Small intestine (tissue), 7 donors: ENCODE data around the gene ALG12. TPM values are rescaled to one million over a fixed set of nuclear protein-coding genes. Genes with fewer than 3 reads are reported as not detected.
A peak's percentile ranks its signal among the peaks of the same experiment; 100 is the strongest.

ENCODE experiments used
- DNase-seq, 2 donors: peaks; one replicate each; pipeline versions ENCODE4 v3.0.0 to v3.0.0-alpha.2; 2013
- FAIRE-seq: peaks from 2 replicates; lab custom pipeline; 2012; peaks lifted over from hg19 to GRCh38; lab: Jason Lieb, UNC
- H3K27ac ChIP-seq, 3 donors: one replicate each; pipeline ENCODE4 v1.5.1; 2013; ENCODE audit warnings: low read length in 2 of 3, mild to moderate bottlenecking in 2 of 3, control low read depth in 1 of 3, inconsistent platforms in 1 of 3, low read depth in 1 of 3, moderate library complexity in 1 of 3
- H3K27me3 ChIP-seq, 3 donors: one replicate each; pipeline ENCODE4 v1.6.1; 2013; ENCODE audit warnings: low read length in 3 of 3, inconsistent platforms in 1 of 3; ENCODE audit not compliant: control insufficient read depth in 3 of 3, insufficient read depth in 3 of 3
- H3K36me3 ChIP-seq, 3 donors: one replicate each; pipeline ENCODE4 v1.6.1; 2013; ENCODE audit warnings: low read length in 3 of 3, inconsistent platforms in 1 of 3, low read depth in 1 of 3, mild to moderate bottlenecking in 1 of 3, moderate library complexity in 1 of 3; ENCODE audit not compliant: control insufficient read depth in 3 of 3, insufficient read depth in 2 of 3
- H3K4me1 ChIP-seq, 3 donors: one replicate each; pipeline ENCODE4 v1.6.1; 2013; ENCODE audit warnings: low read length in 2 of 3, inconsistent platforms in 1 of 3, low read depth in 1 of 3, mild to moderate bottlenecking in 1 of 3, moderate library complexity in 1 of 3; ENCODE audit not compliant: control insufficient read depth in 3 of 3, insufficient read depth in 2 of 3
- H3K4me3 ChIP-seq, 3 donors: one replicate each; pipeline ENCODE4 v1.5.1; 2013; ENCODE audit warnings: low read length in 3 of 3, control low read depth in 1 of 3, inconsistent platforms in 1 of 3, low read depth in 1 of 3, mild to moderate bottlenecking in 1 of 3, moderate library complexity in 1 of 3
- H3K9me3 ChIP-seq, 2 donors: one replicate each; pipeline ENCODE4 v1.6.1; 2013; ENCODE audit warnings: low read depth in 1 of 2, low read length in 1 of 2; ENCODE audit not compliant: control insufficient read depth in 2 of 2, insufficient read depth in 1 of 2
- WGBS, 3 donors: extraction: QIAGEN DNeasy Blood & Tissue Kit; methylation state at CpG; one replicate each; pipeline ENCODE4 v1.1.7; 2013; 5-methylcytosine and 5-hydroxymethylcytosine counted together
- polyA plus RNA-seq, 4 donors: library from polyadenylated mRNA; stranded (reverse) in 3 of 4; unstranded in 1 of 4; fragments of 200-250 nt in 3 of 4; fragments of 120-200 nt in 1 of 4; gene quantifications; one replicate each; pipeline versions ENCODE4 v1.2.1 to v1.2.3, GENCODE V29; 2013
- donor health status: healthy with polysubstance abuse.
- donor health status: control.
- donor health status: control.
- donor health status: Bipolar disorder and iron deficiency.
- donor health status: healthy.

ALG12 gene
- polyA plus RNA-seq, 4 donors = 9.4 to 31.6 (median 12.4) TPM

- H3K27ac ChIP-seq = peak overlapping the region in 1 of 3 donors; percentile 36
- no peaks in the 10 kb centered on the region for H3K27me3 ChIP-seq
- DNase-seq (no peak), FAIRE-seq (no peak)
- WGBS, 3 donors = 63 to 69% (median 65%) methylated on average over 15 to 19 of the region's 19 CpGs
- H3K4me3 ChIP-seq = peak overlapping the region in 1 of 3 donors; percentile 74
- peaks cover 14 to 55% (median 15%) of the 10 kb centered on the region in 3 donors for H3K36me3 ChIP-seq
- peaks cover 3 to 44% (median 8%) of the 10 kb centered on the region in 3 donors for H3K4me1 ChIP-seq
- H3K9me3 ChIP-seq = no peaks in the 10 kb centered on the region
Measured at GRCh38 chr22:49964136-49965090, 46.2 kb upstream of the ALG12 start.

- FAIRE-seq (no peak), DNase-seq (no peak)
- Histone ChIP-seq H3K27me3 (no peaks in the 10 kb centered on the region), H3K36me3 (peaks cover 14 to 55% (median 15%) of the 10 kb centered on the region in 3 donors), H3K4me1 (peaks cover 3 to 47% (median 8%) of the 10 kb centered on the region in 3 donors), H3K9me3 (no peaks in the 10 kb centered on the region), H3K27ac (peak overlapping the region in 1 of 3 donors; percentile 91), H3K4me3 (peak overlapping the region; percentile 74 to 97 (median 97))
- 56 to 60% (median 59%) methylated on average over 6 of the region's 6 CpGs for WGBS, 3 donors
Measured at GRCh38 chr22:49963647-49964026, 45.4 kb upstream of the ALG12 start.

DNA sequence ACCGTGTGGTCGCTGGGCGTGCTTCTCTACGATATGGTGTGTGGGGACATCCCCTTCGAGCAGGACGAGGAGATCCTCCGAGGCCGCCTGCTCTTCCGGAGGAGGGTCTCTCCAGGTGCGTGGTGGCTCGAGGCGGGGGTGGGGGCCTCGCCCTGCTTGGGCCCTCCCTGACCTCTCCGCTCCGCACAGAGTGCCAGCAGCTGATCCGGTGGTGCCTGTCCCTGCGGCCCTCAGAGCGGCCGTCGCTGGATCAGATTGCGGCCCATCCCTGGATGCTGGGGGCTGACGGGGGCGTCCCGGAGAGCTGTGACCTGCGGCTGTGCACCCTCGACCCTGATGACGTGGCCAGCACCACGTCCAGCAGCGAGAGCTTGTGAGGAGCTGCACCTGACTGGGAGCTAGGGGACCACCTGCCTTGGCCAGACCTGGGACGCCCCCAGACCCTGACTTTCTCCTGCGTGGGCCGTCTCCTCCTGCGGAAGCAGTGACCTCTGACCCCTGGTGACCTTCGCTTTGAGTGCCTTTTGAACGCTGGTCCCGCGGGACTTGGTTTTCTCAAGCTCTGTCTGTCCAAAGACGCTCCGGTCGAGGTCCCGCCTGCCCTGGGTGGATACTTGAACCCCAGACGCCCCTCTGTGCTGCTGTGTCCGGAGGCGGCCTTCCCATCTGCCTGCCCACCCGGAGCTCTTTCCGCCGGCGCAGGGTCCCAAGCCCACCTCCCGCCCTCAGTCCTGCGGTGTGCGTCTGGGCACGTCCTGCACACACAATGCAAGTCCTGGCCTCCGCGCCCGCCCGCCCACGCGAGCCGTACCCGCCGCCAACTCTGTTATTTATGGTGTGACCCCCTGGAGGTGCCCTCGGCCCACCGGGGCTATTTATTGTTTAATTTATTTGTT is 44.8 kb upstream of the ALG12 start:
- DNase-seq = no peak
- WGBS, 3 donors = 46 to 51% (median 46%) methylated on average over 58 to 63 of the region's 63 CpGs
- FAIRE-seq = no peak
- no peaks in the 10 kb centered on the region for H3K9me3 ChIP-seq
- H3K27me3 ChIP-seq = no peaks in the 10 kb centered on the region
- peak overlapping the region; percentile 74 to 97 (median 97) for H3K4me3 ChIP-seq
- H3K36me3 ChIP-seq = peaks cover 14 to 55% (median 15%) of the 10 kb centered on the region in 3 donors
- H3K27ac ChIP-seq = peak overlapping the region; percentile 57 to 91 (median 59)
- peaks cover 3 to 54% (median 8%) of the 10 kb centered on the region in 3 donors for H3K4me1 ChIP-seq

DNA sequence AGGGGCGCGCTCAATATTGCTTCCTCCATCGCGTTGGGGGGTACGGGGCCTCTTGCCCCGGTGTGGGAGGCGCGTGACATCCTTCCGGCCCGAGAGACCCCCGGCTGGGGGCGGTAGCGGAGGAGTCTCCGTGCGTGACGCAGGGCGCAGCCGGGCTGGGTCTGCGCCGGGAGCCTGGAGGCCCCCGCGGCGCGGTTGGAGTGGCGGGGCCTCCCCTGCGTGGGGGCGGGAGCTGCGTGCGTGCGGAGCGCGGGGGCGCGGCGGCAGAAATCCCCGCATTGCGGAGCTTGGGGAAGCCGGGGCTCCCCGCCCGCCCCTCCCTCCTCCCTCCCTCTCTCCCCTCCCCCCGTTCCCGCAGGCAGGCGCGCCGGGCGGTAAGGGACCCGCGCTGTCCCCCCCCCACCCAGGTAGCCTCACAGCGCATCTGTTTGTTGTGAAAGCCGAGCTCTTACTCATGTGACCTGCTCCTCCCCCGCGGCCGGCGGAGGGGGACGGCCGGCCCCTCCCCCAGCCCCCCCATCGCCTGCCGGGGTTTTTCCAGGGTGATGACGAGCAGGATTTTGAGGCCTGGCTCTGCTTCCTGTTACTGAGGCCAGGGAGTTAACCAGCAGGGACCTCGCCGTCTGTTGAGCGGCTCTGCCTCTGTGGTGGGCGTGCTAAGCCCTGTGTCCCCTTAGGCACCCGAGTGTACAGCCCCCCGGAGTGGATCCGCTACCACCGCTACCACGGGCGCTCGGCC is 43.9 kb upstream of the ALG12 start:
- Histone ChIP-seq H3K27ac (peak overlapping the region; percentile 80 to 96 (median 94)), H3K9me3 (no peaks in the 10 kb centered on the region), H3K36me3 (peaks cover 14 to 49% (median 15%) of the 10 kb centered on the region in 3 donors), H3K4me3 (peak overlapping the region; percentile 74 to 97 (median 97)), H3K27me3 (no peaks in the 10 kb centered on the region), H3K4me1 (peaks cover 3 to 57% (median 8%) of the 10 kb centered on the region in 3 donors)
- DNase-seq (peak; percentile 67 to 90), FAIRE-seq (no peak)
- 2 to 5% (median 4%) methylated on average over 42 to 70 of the region's 70 CpGs for WGBS, 3 donors

GRCh38 chr22:49961601-49962011 is 43.4 kb upstream of the ALG12 start:
- WGBS, 3 donors = 1% methylated on average over 31 to 49 of the region's 49 CpGs
- DNase-seq = no peak
- H3K4me3 ChIP-seq = peak overlapping the region; percentile 74 to 97 (median 97)
- FAIRE-seq = no peak
- peak overlapping the region; percentile 80 to 96 (median 94) for H3K27ac ChIP-seq
- H3K36me3 ChIP-seq = peaks cover 14 to 47% (median 15%) of the 10 kb centered on the region in 3 donors
- H3K4me1 ChIP-seq = peaks cover 3 to 58% (median 8%) of the 10 kb centered on the region in 3 donors
- no peaks in the 10 kb centered on the region for H3K27me3 ChIP-seq
- H3K9me3 ChIP-seq = no peaks in the 10 kb centered on the region

- H3K9me3 ChIP-seq = no peaks in the 10 kb centered on the region
- peaks cover 14 to 43% (median 15%) of the 10 kb centered on the region in 3 donors for H3K36me3 ChIP-seq
- DNase-seq = peak in 1 of 2 donors; percentile 74
- H3K4me3 ChIP-seq = peak overlapping the region; percentile 74 to 97 (median 97)
- FAIRE-seq = no peak
- peaks cover 3 to 55% (median 8%) of the 10 kb centered on the region in 3 donors for H3K4me1 ChIP-seq
- no peaks in the 10 kb centered on the region for H3K27me3 ChIP-seq
- WGBS, 3 donors = 1% methylated on average over 53 to 84 of the region's 84 CpGs
- peak overlapping the region; percentile 80 to 96 (median 94) for H3K27ac ChIP-seq
Measured at GRCh38 chr22:49961005-49961600, 42.9 kb upstream of the ALG12 start.

GRCh38 chr22:49960159-49961004 is 42.1 kb upstream of the ALG12 start, which contains the start of gene PIM3:
Gene PIM3 (plus strand): TSS chr22:49960772. CDS start chr22:49960948, 176 bp downstream.
- 0% methylated on average over 54 to 137 of the region's 137 CpGs for WGBS, 3 donors
- H3K4me1 ChIP-seq = peaks cover 3 to 53% (median 8%) of the 10 kb centered on the region in 3 donors
- no peak for FAIRE-seq
- H3K27me3 ChIP-seq = no peaks in the 10 kb centered on the region
- peaks cover 14 to 38% (median 14%) of the 10 kb centered on the region in 3 donors for H3K36me3 ChIP-seq
- peak; percentile 97 to 98 for DNase-seq
- H3K27ac ChIP-seq = peak within 1 kb of the TSS; percentile 89 to 96 (median 94)
- H3K4me3 ChIP-seq = peak within 1 kb of the TSS; percentile 74 to 97 (median 97)
- H3K9me3 ChIP-seq = no peaks in the 10 kb centered on the region
